Ammon's horn (tissue), 1 donor: ENCODE data around the gene TRA2B.
"Not testable (repeated sequence)": the region's sequence is repeated elsewhere in the genome, so short reads cannot be mapped to it uniquely, and the experiment has no call there.

ENCODE experiments used
- DNase-seq: peaks from one replicate; pipeline ENCODE4 v3.0.0-alpha.2; 2016; ENCODE audit warnings: low spot score

Gene TRA2B

DNA sequence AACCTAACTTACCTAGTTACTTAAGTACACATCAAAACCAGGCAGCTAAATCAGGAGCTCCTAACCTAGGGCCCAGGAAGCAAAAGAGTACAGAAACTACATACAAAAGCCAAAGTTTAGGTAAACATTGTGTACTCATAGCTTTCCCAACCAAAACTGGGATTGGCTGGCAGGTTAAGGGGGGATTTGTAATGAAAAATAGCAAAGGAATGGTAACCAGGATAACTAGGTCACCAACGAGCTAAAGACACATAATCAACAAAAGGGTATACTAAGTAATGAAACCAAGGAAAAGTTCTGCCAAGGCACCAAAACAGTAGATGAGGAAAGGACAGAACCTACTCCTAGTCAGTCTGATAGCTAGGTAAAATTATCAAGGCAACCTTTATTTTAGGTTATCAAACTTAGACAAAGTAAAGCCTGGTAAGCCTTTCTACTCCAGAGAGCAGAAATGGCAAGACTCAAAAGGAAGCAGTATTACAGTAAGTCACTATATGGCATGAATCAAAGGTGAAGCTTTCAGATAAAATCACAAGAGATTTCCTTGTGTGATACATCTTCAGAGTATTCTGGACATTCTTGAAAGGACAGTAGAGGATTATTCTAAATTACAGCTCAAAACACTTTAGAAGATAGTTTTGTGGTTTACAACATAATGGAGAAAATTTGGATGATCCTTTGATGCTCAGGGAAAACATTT, 10.2 kb downstream of the TRA2B start:
- DNase-seq = no peak

DNA sequence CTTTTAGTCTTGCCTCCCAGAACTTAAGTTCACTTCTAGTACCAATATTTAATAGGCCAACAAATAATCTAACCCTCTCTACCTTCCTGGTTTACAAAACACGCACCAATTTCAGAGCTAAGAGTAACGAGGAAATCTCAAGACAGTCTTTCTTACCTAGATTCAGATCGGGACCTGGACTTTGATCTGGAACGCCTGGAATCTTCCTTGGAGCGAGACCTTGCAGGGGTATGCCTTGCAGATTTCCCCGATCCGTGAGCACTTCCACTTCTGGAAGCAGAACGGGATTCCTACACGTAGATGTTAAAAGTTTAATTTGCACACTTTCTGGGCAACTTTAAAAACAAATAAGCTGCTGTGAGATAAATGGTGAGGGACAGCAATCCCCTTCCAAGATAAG, 11.4 kb downstream of the TRA2B start:
- no peak for DNase-seq

DNA sequence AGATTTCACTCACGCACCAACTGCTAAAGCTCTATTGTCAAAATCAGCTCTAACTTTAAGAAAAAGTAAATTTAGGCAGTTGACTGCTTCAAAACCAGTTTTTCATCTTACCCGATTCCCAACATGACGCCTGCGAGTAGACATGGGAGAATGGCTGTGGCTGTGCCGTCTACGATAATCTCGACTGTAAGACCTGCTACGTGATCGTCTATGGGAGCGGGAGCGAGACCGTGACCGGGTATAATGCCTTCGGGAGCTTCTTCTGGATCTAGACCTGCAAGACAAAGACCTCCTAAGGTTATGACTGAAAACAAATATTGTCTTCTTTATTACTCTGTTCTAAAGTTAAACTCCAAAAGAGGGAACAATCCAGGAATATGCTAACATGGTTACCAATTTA, 12.5 kb downstream of the TRA2B start:
- no peak for DNase-seq

DNA sequence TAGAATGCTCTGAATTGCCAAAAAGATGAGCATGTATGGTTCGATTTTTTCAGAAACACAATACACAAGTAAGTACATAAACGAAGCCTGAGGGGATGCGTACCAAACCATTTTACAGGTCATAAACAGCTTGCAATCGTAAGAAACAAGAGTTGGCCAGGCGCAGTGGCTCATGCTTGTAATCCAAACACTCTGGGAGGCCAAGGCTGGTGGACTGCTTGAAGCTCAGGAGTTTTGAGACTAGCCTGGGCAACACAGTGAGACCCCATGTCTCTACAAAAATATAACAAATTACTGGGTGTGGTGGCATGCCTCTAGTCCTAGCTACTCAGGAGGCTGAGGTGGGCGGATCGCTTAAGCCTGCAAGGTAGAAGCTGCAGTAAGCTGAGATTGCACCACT, 13.4 kb downstream of the TRA2B start:
- DNase-seq = no peak

DNA sequence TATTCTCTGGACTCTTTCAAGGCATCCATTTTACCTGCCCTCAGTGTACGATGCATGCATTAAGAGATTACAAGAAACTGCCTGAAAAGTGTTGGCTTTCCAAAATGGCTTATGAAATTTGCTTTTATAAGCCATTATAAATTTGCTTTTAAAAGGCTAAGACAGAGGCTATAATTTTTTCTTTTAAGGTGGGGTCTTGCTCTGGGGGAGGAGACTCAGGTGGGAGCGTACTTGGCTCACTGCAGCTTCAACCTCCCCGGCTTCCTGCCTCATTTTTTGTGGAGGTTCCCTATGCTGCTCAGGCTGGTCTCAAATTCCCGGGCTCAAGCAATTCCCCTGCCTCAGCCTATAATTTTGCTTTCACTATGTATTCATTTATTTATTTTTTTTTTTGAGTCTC, 17.6 kb downstream of the TRA2B start:
- no peak for DNase-seq

DNA sequence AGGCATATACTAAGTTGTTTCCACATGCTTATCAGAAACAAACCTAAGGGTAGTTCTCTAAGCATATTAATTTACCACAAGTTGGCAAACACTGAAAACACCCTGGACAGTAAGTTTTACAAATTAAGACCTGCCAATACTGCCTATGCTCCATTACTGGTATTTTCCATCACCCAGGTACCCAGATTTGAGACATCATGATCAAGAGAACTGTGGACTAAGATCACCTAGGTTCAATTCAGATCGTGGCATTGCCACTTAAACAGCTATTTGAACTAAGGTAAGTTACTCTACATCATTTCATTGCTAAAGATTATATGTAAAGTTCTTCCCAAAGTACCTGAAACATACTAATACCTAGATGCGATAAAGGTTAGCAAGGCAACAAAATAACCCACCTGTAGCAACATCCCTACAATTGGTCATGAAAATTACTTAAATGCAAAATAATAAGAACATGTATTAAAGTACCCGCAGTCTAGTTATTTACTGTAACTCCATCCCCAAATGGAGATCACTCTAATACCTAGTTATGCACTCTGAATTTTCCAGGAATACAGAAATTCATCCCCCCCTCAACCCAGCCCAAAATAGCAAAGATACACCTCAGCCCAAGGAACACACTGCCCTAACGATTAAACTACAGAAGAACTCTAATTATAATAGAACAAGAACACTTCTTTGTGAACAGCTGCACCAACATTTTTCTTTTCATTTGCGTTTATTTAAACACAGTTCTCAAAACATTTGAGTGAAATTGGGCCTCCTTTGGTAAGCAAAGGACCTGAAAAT, 21.6 kb downstream of the TRA2B start:
- no peak for DNase-seq

DNA sequence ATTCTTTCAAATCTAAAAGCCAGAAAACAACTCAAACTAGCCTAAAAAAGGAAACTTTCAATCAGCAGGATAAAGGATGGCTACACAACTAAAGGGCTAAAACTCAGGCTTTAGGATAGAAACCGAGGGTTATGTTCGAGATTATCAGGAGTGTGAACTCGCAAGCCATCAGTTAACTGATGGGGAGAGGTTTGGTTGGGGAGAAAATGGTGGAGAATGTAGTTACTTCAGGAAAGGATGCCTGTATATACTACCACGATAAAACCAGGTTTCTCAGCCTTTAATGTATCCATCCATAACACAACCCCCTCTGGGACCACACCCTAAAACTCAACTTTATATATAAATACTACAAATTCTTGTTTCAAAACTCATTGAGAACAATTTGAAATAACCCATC, 22.2 kb downstream of the TRA2B start:
- DNase-seq = no peak

DNA sequence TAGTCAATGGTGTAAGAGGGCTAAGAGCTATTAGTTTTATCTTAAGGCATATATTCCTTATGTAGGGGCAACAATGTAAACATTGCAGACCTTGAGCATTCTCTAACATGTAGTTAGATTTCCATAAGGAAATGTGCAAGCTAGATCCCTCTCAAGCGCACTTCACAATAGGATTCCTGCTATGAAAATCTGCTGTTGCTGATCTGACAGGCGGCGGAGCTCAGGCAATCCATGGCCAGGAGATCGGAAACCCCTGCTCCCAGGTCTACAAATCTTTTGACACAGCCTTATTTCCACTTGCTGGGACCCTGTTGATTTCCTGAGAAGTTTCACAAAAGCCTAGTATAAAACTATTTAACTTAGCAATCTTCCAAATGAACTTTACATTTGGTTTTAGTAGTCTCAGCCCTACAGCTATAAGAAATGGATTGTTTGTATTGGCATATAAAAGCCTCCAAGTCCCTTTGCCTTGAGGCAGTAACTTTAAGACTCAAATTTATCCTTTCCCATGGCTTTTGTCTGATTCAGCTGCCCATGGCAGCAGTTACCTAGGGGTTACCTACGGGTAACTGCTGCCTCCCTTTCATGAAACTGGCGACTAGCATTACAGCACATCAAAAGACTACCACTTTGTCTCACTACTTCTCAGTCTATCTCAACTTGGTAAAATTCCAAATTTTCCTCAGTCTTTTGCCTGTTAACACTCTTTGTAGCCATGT, 22.7 kb downstream of the TRA2B start:
- no peak for DNase-seq

DNA sequence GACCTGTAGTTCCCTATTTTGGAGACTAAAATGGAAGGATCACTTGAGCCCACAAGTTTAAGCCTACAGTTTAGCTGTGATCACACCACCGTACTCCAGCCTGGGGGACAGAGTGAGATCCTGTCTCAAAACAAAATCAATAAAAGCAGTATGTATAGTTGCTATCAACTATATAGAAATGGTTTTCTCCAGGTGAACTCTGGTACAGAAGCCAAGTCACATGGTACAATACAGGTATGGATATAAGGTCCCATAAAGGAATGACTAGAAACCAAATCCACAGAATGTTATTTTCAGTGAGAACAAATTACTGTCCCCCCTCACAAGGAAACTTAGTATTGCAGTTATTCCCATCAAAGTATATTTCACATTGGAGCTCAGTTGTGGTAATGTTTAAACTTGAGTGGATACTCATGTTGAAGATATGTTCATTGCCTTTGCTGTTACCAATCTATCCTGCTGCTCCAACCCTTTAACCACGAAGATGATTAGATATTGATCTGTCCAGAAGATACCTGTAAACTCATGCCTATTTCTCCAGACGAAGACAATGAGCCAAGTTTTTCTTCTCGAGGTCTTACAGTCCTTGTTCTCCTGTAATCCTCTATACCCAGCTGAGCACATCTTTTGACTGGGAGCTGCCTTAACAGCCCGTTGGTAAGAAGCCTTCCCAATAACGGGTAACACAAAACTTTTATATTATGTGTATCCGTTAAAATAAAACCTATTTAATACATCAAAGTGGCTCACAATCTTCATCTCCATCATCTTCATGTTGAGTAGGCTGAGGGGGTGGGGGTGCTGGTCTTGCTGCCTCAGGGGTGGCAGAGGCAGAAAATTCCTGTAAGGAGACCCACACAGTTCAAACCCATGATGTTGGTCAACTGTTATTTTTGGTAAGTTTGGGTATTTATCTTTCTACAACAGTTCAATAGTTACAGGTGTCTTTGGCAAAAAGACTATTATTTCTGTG, 24.6 kb downstream of the TRA2B start:
- DNase-seq = no peak

DNA sequence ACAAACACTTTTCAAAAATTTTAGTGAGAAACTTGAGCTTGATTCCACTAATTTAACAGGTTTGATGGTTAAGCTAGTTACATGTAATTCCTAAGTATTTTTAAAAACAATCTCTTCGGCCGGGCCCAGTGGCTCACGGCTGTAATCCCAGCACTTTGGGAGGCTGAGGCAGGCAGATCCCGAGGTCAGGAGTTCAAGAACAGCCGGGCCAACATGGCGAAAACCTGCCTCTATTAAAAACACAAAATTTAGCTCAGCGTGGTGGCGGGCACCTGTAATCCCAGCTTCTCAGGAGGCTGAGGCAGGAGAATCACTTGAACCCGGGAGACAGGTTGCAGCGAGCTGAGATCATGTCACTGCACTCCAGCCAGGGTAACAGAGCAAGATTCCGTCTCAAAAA, 25.3 kb downstream of the TRA2B start:
- DNase-seq = no peak

DNA sequence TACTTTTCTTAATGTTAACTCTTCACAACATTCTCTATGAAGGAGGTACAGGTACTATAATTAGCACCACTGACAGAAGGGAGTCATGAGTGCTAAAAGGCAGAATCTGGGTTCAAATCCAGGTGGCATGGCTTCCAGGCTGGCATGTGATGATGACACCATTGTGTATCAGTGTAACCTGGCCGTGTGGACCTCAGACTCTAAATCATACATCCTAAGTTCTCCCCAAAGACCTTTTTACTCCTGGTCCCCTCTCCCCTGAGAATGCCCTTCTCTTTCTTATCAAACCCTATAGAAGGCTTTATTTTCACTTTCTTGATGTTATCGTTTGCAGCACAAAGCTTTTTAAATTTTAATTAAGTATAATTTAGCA, 26.8 kb downstream of the TRA2B start:
- not testable (repeated sequence) for DNase-seq

DNA sequence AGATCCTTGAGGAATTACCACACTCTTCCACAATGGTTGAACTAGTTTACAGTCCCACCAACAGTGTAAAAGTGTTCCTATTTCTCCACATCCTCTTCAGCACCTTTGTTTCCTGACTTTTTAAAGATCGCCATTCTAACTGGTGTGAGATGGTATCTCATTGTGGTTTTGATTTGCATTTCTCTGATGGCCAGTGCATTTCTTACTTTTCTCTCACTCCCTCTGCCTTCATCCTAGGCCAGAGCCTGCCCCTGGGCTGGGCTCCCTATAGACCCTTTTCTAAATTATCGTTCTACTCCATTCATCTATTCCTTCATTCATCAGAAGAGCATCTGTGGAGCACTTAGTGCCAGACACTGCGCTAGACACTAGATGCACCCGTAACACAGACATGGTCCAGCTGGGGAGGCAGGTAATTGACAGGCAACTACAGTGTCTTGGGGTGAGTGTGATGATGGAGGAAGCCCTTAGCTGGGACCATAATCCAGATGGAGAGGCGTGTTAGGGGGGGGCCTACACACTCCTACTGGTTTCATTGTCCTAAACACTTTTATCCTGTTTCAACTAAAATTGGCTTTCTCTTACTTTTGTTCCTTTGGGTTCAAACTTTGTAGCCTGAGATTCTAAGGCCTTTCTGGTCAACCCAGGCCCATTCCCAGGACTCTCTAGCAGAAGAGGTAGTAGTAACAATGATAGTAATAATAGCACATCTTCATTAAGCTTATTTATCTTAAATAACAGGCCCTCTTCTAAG, 27.3 kb downstream of the TRA2B start:
- not testable (repeated sequence) for DNase-seq

DNA sequence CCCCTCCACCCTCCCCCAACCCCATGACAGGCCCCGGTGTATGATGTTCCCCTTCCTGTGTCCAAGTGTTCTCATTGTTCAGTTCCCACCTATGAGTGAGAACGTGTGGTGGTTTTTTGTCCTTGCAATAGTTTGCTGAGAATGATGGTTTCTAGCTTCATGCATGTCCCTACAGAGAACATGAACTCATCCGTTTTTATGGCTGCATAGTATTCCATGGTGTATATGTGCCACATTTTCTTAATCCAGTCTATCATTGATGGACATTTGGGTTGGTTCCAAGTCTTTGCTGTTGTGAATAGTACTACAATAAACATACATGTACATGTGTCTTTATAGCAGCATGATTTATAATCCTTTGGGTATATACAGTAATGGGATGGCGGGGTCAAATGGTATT, 27.9 kb downstream of the TRA2B start:
- not testable (repeated sequence) for DNase-seq

DNA sequence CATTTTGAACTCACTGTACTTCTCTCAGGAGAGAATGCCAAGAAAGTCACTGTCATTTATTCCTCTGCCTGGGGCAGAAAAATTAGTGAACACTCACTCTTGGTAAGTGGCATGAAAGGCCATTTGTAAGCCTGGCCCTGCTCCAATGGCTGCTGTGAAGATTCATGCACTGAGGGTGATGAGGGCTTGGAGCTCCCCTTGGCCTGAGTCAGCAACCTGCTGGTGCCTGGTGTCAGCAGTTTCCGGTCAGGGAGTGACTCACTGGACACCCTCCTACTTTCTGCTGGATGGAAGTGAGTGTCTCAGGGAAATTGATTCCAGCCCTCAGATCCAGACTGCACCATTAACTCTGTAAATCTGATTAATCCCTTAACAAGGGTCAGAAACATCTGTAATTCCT, 37.6 kb downstream of the TRA2B start:
- DNase-seq = no peak

DNA sequence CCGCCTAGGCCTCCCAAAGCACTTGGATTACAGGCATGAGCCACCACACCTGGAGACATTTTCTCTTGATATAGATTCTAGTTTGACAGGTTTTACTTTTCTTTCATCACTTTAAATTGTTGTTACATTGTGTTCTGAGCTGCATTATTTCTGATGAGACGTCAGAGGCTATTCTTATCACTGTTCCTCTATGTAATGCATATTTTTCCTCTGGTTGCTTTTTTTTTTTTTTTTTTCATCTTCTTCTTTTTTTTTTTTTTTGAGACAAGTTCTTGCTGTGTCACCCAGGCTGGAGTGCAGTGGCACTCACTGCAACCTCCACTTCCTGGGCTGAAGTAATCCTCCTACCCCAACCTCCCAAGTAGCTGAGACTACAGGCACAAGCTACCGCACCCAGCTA, 41.2 kb downstream of the TRA2B start:
- DNase-seq = no peak

DNA sequence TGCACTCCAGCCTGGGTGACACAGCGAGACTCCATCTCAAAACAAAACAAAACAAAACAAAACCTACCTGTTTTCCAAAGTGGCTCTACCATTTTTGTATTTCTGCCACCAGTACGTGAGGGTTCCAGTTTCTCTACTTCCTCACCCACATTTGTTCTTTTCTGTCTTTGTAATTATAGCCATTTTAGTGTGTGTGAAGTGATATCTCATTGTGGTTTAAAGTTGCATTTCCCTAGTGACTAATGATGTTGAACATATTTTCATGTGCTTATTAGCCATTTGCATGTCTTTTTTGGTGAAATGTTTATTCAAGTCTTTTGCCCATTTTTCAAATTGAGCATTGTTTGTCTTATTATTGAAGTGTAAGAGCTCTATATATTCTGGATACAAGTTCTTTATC, 50.7 kb downstream of the TRA2B start:
- no peak for DNase-seq

DNA sequence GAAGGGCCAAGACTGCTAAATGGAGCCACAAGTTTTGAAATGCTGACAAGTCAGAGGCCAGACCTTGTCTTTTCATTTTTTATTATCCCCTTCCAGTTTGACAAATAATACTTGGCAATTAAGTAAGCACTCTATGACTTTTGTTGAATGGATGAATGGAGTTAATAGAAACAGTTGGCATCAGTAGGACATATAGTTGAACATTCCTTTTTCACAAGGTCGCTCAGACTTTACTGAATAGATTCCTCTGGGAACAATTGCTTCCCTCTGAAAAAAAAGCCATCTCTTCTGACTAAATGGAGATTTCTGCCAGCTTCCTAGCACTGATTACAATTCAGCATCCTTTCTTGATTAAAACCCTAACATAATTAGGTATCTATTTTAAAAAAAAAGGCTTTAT, 53.2 kb downstream of the TRA2B start:
- no peak for DNase-seq

DNA sequence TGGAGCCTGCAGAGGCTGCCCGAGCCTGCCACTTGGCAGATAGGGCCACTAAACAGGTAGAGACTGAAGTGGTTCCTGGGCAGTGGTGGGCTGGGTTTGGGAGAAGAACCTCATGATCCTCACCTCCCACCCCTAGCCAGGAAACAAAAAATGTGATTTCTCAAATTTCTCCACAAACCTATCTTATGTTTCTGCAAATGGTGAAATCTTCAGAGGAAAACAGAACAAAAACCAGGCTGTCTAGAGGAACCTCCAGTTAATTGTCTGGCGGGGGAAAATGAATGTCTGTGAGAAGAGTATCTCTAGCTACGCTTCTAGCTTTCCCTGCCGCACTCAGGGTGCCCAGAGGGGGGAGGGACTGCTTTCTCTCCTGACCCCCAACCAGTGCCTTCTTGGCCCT, 55.9 kb downstream of the TRA2B start:
- DNase-seq = no peak

DNA sequence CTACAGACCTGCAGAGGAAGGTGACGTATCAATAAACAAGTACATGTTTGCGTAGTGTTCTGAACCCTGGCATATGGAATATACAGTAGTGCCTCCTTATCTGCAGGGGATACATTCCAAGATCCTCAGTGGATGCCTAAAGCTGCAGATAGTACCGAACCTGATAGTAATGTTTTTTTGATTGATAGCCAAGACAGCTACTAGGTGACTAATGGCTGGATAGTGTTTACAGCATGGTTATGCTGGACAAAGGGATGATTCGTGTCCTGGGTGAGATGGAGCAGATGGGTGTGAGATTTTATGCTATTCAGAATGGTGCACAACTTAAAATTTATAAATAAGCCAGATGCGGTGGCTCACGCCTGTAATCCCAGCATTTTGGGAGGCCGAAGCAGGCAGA, 57.2 kb downstream of the TRA2B start:
- no peak for DNase-seq

DNA sequence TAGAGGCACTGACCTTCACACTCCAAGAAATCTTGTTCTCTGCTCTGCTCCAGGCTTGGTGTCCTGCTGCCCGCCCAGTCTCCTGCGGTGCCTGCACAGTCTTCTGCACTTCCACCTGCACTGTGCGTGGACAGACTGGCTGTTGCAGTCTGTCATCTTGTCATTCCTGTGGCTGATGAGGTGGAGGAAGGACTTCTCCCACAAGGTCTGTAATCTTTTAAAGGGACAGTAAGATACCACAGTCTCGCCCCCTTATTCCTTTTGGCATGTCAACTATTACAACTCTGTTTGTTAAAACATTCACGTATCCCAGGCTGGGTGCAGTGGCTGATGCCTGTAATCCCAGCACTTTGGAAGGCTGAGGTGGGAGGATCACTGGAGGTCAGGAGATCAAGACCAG, 58.9 kb downstream of the TRA2B start:
- DNase-seq = no peak

DNA sequence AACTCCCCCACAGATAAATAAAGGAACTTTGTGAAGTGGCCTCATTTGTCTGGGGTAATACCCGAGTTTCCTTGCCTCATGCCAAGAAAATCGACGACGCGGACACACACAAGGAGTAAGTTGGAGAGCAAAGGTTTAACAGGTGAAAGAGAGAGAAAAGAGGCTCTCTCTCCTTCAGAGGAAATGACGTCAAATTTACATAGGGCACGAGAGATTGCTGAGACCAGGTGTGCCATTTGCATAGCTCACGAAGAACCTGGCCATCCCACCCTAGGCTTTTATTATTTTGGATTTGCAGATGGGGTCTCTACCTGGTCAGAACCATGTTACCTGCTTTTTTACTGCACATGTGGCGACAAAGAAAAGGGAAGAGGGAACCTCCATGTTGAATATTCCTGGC, 63.7 kb downstream of the TRA2B start:
- DNase-seq = no peak
